Measurements from ENCODE around the gene CD99L2.

CD99L2 gene

DNA sequence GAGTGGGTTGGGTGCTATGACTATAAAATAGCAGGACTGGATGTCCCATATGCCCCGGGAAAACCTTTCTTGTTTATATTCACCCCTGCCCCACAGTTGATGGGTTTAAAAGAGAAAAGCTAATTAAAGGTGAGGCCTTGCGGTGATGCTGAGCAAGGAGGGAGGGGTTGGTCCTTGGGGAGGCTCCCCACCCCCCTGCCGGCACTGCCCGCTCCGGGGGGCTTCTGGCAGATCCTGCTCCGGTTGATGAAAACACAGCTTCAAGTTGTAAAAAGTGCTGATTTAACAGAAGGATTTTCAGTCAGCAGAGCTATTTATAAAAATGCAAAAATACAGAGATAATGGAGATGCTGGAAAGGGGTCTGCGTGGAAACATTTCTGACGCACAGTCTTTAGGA, 136.7 kb downstream of the CD99L2 start:
- DNase-seq = no peak

- no peak for DNase-seq
Measured at GRCh38 chrX:150761176-150761818, 137.2 kb downstream of the CD99L2 start.

DNA sequence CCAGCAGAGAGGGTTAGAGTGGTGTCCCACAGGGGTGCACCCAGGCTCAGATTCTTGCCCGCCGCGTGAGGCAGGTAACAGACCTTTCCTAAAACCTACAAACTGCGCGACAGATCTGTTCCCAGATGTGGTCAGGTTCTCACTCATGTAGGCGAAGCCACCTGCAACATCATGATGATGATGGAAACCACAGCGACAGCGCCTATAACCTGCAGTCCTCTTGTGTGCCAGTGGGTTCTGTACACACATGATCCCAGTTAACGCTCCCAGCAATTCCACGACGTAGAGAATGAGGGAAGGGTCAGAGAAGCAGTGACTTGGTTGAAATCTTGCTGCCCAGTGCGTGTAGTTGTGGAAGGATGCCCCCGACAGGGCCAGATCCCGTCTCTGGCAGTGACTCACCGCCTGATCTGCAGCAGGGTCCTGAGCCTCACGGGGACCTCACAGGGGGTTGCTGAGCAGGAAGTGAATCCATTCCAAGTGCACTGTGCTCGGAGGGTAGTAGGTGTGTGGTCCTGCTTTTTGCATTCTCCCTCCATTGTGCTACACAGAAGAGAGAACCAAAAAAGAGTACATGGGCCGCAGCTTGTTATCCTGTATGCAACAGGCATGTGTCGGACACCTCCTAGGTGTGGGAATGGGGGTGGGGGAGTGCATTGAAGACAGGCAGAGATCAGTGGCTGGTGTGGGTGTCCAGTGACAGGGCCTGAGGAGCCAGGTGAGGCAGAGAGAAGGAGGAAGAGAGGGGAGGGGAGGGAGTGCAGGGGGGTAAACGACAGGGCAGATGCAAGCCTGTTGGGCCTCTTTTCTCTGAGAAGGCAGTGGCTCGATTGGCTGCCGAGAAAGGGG, 138.7 kb downstream of the CD99L2 start:
- no peak for DNase-seq

DNA sequence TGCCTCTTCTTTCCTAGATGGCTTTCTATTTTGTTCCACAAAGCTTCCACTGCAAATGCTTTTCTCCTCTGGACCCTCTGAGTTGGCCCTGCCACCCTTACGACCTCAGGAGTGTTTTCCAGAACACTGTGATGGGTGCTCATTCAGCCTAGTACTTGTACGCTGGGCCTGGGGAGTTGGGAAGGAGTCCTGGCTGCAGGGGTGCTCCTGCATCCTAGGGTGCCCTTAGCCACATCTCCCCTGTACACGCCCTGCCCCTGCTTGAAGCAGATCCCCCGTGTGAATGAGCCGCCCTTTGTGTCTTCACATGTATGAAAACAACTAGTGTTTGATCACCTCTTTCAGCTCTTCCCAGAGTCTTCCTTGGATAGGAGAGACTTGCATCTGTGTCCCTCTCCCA, 141.1 kb downstream of the CD99L2 start:
- no peak for DNase-seq

GRCh38 chrX:150753968-150754367, 144.5 kb downstream of the CD99L2 start:
- DNase-seq = no peak

GRCh38 chrX:150753357-150753756, 145.1 kb downstream of the CD99L2 start:
- DNase-seq = no peak

DNA sequence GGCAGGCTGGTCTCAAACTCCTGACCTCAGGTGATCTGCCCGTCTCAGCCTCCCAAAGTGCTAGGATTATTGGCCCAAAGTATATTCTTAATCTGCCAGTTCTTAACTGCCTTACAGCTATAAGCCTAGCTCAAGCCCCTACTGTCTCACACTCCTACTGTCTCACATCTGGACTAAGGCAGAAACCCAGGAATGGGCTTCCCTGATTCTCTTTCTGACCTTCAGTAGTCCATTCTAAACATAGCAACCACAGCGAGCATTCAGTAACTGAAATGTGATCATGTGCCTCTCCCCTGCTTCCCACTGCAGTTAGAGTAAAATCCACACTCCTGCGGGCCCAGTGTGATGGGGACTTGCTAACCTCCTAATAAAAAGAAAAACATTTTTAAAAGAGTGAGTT, 146.3 kb downstream of the CD99L2 start:
- no peak for DNase-seq

DNA sequence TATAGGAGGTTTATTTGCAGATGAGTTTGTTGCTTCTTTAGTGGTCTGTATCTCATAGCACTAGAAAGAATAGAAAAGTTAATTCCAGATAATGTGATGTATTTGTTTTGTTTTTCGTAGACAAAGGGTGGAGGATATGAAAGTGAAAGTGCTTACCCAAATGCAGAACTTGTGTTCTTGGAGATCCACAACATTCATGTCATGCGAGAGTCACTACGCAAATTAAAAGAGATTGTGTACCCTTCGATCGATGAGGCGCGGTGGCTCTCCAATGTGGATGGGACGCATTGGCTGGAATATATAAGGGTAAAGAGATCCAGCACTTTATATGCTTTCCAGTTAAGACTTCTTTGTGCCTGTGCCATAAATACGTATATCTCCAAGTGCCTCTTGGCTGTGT, 162.0 kb downstream of the CD99L2 start:
- DNase-seq = no peak

DNA sequence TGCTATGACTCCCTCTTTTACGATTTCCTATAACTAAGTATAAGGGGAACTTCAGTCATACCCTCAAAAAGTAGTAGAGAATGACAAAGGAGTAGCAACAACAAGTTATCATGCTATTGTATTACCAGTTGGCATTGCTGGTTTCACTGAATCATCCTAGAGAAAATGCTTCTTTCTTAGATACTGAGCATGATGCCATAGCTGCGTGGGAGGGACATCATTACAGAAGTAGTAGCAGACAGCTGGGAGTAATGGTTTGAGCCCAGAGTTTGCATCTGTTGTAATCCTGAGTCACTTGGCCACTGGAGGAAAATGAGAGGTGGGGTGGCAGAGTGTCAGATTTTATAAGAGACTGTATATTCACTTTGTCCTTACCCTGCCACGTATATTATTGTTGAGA, 166.7 kb downstream of the CD99L2 start:
- peak; percentile 23 for DNase-seq

DNA sequence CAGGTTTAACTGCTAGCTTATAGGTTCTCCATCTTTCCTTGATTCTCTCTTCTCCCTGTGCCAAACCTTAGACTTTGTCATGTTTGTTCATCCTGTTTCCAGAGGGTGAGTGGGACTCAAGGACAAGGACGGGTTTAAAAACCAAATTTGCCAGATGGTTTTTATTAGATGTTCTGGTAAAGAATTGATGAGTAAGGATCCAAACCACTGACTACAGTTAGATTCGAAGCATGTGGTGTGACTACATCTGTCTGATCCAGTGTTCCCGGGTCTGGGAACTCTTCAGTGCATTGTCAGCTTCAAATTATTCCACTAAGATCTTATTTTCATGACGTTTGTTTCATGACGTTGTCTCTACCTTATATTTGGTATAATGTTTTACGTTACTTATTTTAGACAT, 167.7 kb downstream of the CD99L2 start:
- no peak for DNase-seq

- DNase-seq = no peak
Measured at GRCh38 chrX:150729956-150730355, 168.5 kb downstream of the CD99L2 start.

DNA sequence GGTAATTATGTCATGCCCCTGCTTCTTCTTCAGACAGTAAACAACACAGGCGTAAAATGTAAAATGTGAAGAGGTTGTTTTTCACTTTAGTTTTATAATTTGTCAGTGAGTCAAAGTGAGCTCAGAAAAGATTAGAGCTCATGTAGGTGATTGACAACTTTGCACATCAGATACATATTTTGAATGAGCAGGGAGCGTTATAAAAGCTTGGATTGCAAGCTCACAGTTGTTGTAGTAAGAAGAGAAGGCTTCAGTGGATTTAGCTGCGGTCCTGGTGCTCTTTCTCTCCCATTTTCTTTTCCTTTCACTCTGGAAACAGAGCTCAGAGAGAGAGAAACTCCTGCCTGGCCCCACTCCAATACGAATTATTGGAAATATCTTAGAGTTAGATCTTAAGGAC, 178.8 kb downstream of the CD99L2 start:
- DNase-seq = no peak

Measured in stimulated activated CD4-positive, alpha-beta T cell treated with anti-CD3 and anti-CD28 coated beads, Interleukin-12 subunit alpha, Interleukin-12 subunit beta, amount 100 ng/mL, for 4 hours (primary cell).